Adrenal gland (tissue), 5 donors: ENCODE results near the gene NUDCD3.

Experiments used
- CTCF ChIP-seq, 6 experiments: fragments of 450-650 bp in 4 of 6; fragments of 200-600 bp in 2 of 6; sonication (generic) in 1 of 6; IDR thresholded peaks; 1 replicate in 5 of 6; 2 replicates in 1 of 6; pipeline versions ENCODE4 v1.5.1 to v1.8.0; 2016 to 2021; ENCODE audit warnings: antibody characterized with exemption in 6 of 6, mild to moderate bottlenecking in 2 of 6, moderate library complexity in 1 of 6
- POLR2A ChIP-seq, 2 donors: fragments of 450-650 bp; IDR thresholded peaks; one replicate each; pipeline ENCODE4 v1.6.1; 2017; ENCODE audit warnings: antibody characterized with exemption in 2 of 2, mild to moderate bottlenecking in 2 of 2, moderate library complexity in 1 of 2
- donor health status: DM: no; HTN: no; CAD: no.

GRCh38 chr7:44517175-44517574 lies 26.7 kb upstream of the NUDCD3 start:
- no peak for TF ChIP-seq CTCF (IDR thresholded peaks at IDR 0.05)
- no peak for TF ChIP-seq POLR2A (IDR thresholded peaks at IDR 0.05)
